PFSK-1 (cell line): ENCODE measurements around the gene WDPCP.

Experiments used
- FOXP2 ChIP-seq: optimal IDR thresholded peaks from 2 replicates; pipeline ENCODE3; 2011; ENCODE audit warnings: borderline replicate concordance, control low read depth, inconsistent platforms; ENCODE audit not compliant: insufficient read depth; ENCODE audit errors: extremely low read length, extremely low read depth
- POLR2AphosphoS5 ChIP-seq: IDR thresholded peaks from 2 replicates; pipeline ENCODE4 v1.6.1; 2012; ENCODE audit warnings: low read depth, mild to moderate bottlenecking, control low read depth, low read length, moderate library complexity
- SIN3A ChIP-seq: IDR thresholded peaks from 2 replicates; pipeline ENCODE4 v1.6.1; 2012; ENCODE audit warnings: mild to moderate bottlenecking, low read length, moderate library complexity, borderline replicate concordance; ENCODE audit not compliant: insufficient read depth
- TAF1 ChIP-seq: IDR thresholded peaks from 2 replicates; pipeline ENCODE4 v1.6.1; 2012; ENCODE audit warnings: low read length, control low read depth, borderline replicate concordance; ENCODE audit not compliant: insufficient read depth
- TF ChIP-seq, protein P1 (sequence below), 2 experiments: IDR thresholded peaks; 2 replicates each; pipeline versions ENCODE4 v1.6.1 to v1.8.0; 2011 to 2012; ENCODE audit warnings: low read depth in 2 of 2, low read length in 2 of 2, control low read depth in 1 of 2, inconsistent platforms in 1 of 2, mild to moderate bottlenecking in 1 of 2, moderate library complexity in 1 of 2; ENCODE audit not compliant: insufficient read depth in 1 of 2

The WDPCP gene

DNA sequence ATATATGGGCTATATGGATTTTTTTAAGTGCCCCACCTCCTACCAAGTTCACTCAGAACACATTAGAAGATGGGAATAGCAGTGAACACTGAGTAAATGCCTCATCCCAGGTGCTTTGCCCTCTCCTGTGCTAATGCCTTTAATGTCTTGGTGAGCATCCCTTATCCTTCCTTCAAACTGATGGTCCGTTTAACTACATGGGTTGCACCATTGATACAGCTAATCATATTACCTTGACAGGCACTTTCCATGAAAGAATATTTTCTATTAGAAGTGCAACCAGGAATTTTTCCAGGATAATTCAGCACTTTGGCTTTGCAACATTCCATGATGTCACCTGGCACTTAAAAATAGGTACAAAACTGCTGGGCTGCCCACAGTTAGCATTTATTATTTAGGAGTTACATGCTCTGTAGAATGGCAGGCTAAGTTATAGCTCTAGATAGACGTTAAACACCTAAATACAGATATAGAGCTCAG, 74.0 kb downstream of the WDPCP start:
- TF ChIP-seq POLR2AphosphoS5 (no peak), TAF1 (no peak), SIN3A (no peak), FOXP2 (no peak)
- TF ChIP-seq, protein P1, sequence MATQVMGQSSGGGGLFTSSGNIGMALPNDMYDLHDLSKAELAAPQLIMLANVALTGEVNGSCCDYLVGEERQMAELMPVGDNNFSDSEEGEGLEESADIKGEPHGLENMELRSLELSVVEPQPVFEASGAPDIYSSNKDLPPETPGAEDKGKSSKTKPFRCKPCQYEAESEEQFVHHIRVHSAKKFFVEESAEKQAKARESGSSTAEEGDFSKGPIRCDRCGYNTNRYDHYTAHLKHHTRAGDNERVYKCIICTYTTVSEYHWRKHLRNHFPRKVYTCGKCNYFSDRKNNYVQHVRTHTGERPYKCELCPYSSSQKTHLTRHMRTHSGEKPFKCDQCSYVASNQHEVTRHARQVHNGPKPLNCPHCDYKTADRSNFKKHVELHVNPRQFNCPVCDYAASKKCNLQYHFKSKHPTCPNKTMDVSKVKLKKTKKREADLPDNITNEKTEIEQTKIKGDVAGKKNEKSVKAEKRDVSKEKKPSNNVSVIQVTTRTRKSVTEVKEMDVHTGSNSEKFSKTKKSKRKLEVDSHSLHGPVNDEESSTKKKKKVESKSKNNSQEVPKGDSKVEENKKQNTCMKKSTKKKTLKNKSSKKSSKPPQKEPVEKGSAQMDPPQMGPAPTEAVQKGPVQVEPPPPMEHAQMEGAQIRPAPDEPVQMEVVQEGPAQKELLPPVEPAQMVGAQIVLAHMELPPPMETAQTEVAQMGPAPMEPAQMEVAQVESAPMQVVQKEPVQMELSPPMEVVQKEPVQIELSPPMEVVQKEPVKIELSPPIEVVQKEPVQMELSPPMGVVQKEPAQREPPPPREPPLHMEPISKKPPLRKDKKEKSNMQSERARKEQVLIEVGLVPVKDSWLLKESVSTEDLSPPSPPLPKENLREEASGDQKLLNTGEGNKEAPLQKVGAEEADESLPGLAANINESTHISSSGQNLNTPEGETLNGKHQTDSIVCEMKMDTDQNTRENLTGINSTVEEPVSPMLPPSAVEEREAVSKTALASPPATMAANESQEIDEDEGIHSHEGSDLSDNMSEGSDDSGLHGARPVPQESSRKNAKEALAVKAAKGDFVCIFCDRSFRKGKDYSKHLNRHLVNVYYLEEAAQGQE (IDR thresholded peaks at IDR 0.05; ENCODE audit: insufficient read depth in 1 of 2, low read depth in 2 of 2, low read length in 2 of 2) = no peak

DNA sequence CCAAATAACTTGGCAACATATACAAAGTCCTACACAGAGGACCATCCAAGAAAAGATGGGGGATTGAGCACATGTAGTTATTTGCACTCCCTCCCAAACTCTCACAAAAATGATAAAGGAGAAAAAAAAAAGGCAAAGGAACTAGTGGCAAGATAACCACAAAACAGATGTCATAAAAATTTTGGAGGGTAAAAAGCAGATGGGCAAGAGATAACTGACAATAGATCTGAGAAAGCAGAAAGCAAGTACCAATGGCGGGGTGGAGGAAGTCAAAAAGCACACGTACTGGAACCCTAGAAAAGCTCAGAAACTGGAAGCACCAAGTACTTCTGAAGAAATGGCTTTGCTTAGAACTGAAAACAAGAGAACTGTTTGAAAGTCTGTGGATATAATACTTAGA, 82.0 kb downstream of the WDPCP start:
- TF ChIP-seq, protein P1 (IDR thresholded peaks at IDR 0.05; ENCODE audit: insufficient read depth in 1 of 2, low read depth in 2 of 2, low read length in 2 of 2) = no peak
- TF ChIP-seq TAF1 (no peak), POLR2AphosphoS5 (no peak), FOXP2 (no peak), SIN3A (no peak)

DNA sequence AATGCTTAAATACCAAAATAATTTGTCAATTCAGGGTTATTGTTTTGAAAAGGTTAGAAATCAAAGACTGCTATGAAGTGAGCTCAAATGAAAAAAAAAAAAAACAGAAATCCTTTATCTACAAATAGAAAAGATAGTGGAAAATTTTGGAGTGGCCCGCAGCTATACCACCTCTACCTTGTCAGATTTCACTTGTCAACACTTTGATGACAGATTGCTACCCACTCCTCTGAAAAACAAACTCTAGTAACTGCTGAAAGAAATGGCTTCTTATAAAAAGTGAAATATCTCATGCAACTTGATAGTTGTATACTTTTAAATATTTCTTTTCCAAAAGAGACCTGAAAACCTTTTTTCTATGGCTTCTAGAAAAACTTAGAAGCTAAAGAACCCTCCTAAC, 84.5 kb downstream of the WDPCP start:
- TF ChIP-seq POLR2AphosphoS5 (no peak), SIN3A (no peak), TAF1 (no peak), FOXP2 (no peak)
- TF ChIP-seq, protein P1 (IDR thresholded peaks at IDR 0.05; ENCODE audit: insufficient read depth in 1 of 2, low read depth in 2 of 2, low read length in 2 of 2) = no peak

DNA sequence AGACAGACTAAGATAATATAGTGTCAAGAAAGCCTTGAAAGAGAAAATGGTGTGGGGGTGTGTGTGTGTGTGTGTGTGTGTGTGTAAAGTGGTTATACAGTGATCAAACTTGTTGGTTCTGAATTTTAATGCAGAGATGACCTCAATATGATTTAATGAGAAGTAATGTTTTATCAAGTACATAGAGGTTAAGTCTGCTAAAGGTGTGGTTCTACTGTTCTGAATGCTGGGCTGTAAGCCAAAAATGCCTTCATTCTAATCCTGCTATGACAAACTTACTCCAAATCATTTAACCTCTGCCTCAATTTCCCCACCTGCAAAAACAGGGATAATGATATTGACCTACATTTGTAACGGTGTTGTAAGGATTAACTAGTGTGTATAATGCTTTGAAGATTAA, 87.9 kb downstream of the WDPCP start:
- no peak for TF ChIP-seq TAF1
- no peak for TF ChIP-seq SIN3A
- TF ChIP-seq, protein P1 (IDR thresholded peaks at IDR 0.05; ENCODE audit: insufficient read depth in 1 of 2, low read depth in 2 of 2, low read length in 2 of 2) = no peak
- no peak for TF ChIP-seq FOXP2
- no peak for TF ChIP-seq POLR2AphosphoS5

DNA sequence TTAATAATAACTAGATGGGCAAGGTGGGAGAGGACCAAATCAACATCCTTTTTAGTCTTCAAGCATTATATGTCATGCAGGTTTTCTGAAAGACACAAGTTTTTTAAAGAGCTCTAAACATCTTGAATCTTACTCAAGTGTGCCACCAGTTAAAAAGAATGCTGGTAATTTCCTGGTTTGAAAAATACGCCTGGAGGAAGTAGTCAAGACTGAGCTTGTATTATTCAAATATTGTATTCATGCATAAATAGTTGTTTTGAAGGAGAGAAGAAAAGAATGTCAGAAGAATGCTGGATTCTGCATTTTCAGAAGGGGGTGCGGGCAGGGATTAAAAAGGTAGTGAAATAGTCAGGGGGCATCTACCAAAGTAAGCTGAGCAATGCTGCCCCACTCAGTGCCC, 90.7 kb downstream of the WDPCP start:
- TF ChIP-seq, protein P1 (IDR thresholded peaks at IDR 0.05; ENCODE audit: insufficient read depth in 1 of 2, low read depth in 2 of 2, low read length in 2 of 2) = no peak
- TF ChIP-seq POLR2AphosphoS5 = no peak
- no peak for TF ChIP-seq FOXP2
